ENCODE measurements around the gene SYT17.

SYT17 gene

GRCh38 chr16:19142939-19143598 is 25.0 kb upstream of the SYT17 start:
- H3K27ac ChIP-seq (ENCODE audit: low read length) = no peak overlapping the region

GRCh38 chr16:19143599-19143956 is 24.5 kb upstream of the SYT17 start:
- no peak overlapping the region for H3K4me3 ChIP-seq (ENCODE audit: low read depth in 1 of 2, low read length in 2 of 2)
- no peaks in the 10 kb centered on the region for H3K9me3 ChIP-seq (ENCODE audit: insufficient read depth, low read length, severe bottlenecking)
- H3K4me1 ChIP-seq (ENCODE audit: insufficient read depth, low read length) = no peaks in the 10 kb centered on the region
- peaks cover 20% of the 10 kb centered on the region for H3K27me3 ChIP-seq (ENCODE audit: insufficient read depth, low read length, poor library complexity)
- no peak overlapping the region for H3K4me2 ChIP-seq (ENCODE audit: insufficient read depth, low read length)
- H3K9ac ChIP-seq (ENCODE audit: low read depth, low read length) = no peak overlapping the region
- H3K79me2 ChIP-seq (ENCODE audit: insufficient read depth, low read length) = no peaks in the 10 kb centered on the region
- H3K36me3 ChIP-seq (ENCODE audit: insufficient read depth, low read length) = no peaks in the 10 kb centered on the region
- no peaks in the 10 kb centered on the region for H4K20me1 ChIP-seq (ENCODE audit: insufficient read depth, low read length)
- ATAC-seq (ENCODE audit: insufficient read depth, low read depth) (no peak), DNase-seq (no peak)
- no peak overlapping the region for H3K27ac ChIP-seq (ENCODE audit: low read length)
- H2AFZ ChIP-seq (ENCODE audit: low read depth, low read length) = no peak overlapping the region
- no peak for TF ChIP-seq CTCF (IDR thresholded peaks at IDR 0.05; ENCODE audit: borderline replicate concordance, extremely low read depth, low read length, poor library complexity, severe bottlenecking)
- no peak for TF ChIP-seq EZH2 (IDR thresholded peaks at IDR 0.05; ENCODE audit: borderline replicate concordance, low read depth, low read length, severe bottlenecking)

More at GRCh38 chr16:19142939-19143598, 25.0 kb upstream of the SYT17 start:
- Histone ChIP-seq H2AFZ (ENCODE audit: low read depth, low read length) (no peak overlapping the region), H3K4me2 (ENCODE audit: insufficient read depth, low read length) (no peak overlapping the region), H3K9ac (ENCODE audit: low read depth, low read length) (no peak overlapping the region), H3K4me3 (ENCODE audit: low read depth in 1 of 2, low read length in 2 of 2) (no peak overlapping the region), H3K27me3 (ENCODE audit: insufficient read depth, low read length, poor library complexity) (peaks cover 20% of the 10 kb centered on the region), H4K20me1 (ENCODE audit: insufficient read depth, low read length) (no peaks in the 10 kb centered on the region), H3K4me1 (ENCODE audit: insufficient read depth, low read length) (no peaks in the 10 kb centered on the region), H3K36me3 (ENCODE audit: insufficient read depth, low read length) (no peaks in the 10 kb centered on the region), H3K79me2 (ENCODE audit: insufficient read depth, low read length) (no peaks in the 10 kb centered on the region), H3K9me3 (ENCODE audit: insufficient read depth, low read length, severe bottlenecking) (no peaks in the 10 kb centered on the region)
- TF ChIP-seq EZH2 (IDR thresholded peaks at IDR 0.05; ENCODE audit: borderline replicate concordance, low read depth, low read length, severe bottlenecking) (no peak), CTCF (IDR thresholded peaks at IDR 0.05; ENCODE audit: borderline replicate concordance, extremely low read depth, low read length, poor library complexity, severe bottlenecking) (no peak)
- DNase-seq (no peak), ATAC-seq (ENCODE audit: insufficient read depth, low read depth) (no peak)

GRCh38 chr16:19145010-19145409 is 23.0 kb upstream of the SYT17 start:
- Histone ChIP-seq H2AFZ (ENCODE audit: low read depth, low read length) (no peak overlapping the region), H3K4me1 (ENCODE audit: insufficient read depth, low read length) (no peaks in the 10 kb centered on the region), H3K27me3 (ENCODE audit: insufficient read depth, low read length, poor library complexity) (peaks cover 16% of the 10 kb centered on the region), H3K27ac (ENCODE audit: low read length) (no peak overlapping the region), H3K4me2 (ENCODE audit: insufficient read depth, low read length) (no peak overlapping the region), H3K79me2 (ENCODE audit: insufficient read depth, low read length) (no peaks in the 10 kb centered on the region), H3K9ac (ENCODE audit: low read depth, low read length) (no peak overlapping the region), H3K4me3 (ENCODE audit: low read depth in 1 of 2, low read length in 2 of 2) (no peak overlapping the region), H3K36me3 (ENCODE audit: insufficient read depth, low read length) (no peaks in the 10 kb centered on the region), H3K9me3 (ENCODE audit: insufficient read depth, low read length, severe bottlenecking) (no peaks in the 10 kb centered on the region), H4K20me1 (ENCODE audit: insufficient read depth, low read length) (no peaks in the 10 kb centered on the region)
- no peak for DNase-seq
- TF ChIP-seq EZH2 (IDR thresholded peaks at IDR 0.05; ENCODE audit: borderline replicate concordance, low read depth, low read length, severe bottlenecking) (no peak), CTCF (IDR thresholded peaks at IDR 0.05; ENCODE audit: borderline replicate concordance, extremely low read depth, low read length, poor library complexity, severe bottlenecking) (no peak)
- no peak for ATAC-seq (ENCODE audit: insufficient read depth, low read depth)

Measured in DND-41 (cell line).